MCF 10A (cell line): ENCODE results near the gene TAC4. TPM values are rescaled to one million over a fixed set of nuclear protein-coding genes. Genes with fewer than 3 reads are reported as not detected.

Source experiments
- BruUV-seq: library from RNA; stranded (reverse); fragments of 400-500 nt; replicated peaks from 2 replicates; lab custom pipeline; 2021; lab: Mats Ljungman, UMichigan
- CTCF ChIA-PET: fragments of 300-600 bp; sonication (Branson Sonifier 250); formaldehyde crosslinking; extraction: SDS; loops from one replicate; lab custom pipeline; 2021; ENCODE audit warnings: antibody characterized with exemption, inconsistent platforms; lab: Yijun Ruan, JAX
- POLR2A ChIA-PET: fragments of 300-600, 350-650 bp; sonication (Branson Sonifier 250); formaldehyde crosslinking; extraction: SDS; loops from one replicate; lab custom pipeline; 2020; ENCODE audit warnings: antibody characterized with exemption, inconsistent platforms; lab: Yijun Ruan, JAX
- DNase-seq: peaks from one replicate; pipeline ENCODE4 v3.0.0-alpha.2; 2018; ENCODE audit not compliant: unreplicated experiment
- H3K27ac Mint-ChIP-seq: one replicate; pipeline ENCODE4 v1.8.0; 2022; ENCODE audit warnings: mild to moderate bottlenecking, low read depth, mixed read lengths; ENCODE audit not compliant: unreplicated experiment
- H3K27me3 Mint-ChIP-seq: one replicate; pipeline ENCODE4 v1.8.0; 2022; ENCODE audit warnings: mixed read lengths; ENCODE audit not compliant: insufficient read depth, unreplicated experiment
- H3K36me3 Mint-ChIP-seq: one replicate; pipeline ENCODE4 v1.8.0; 2022; ENCODE audit warnings: mild to moderate bottlenecking, moderate library complexity, mixed read lengths; ENCODE audit not compliant: insufficient read depth, unreplicated experiment
- H3K4me1 Mint-ChIP-seq: one replicate; pipeline ENCODE4 v1.8.0; 2022; ENCODE audit warnings: mixed read lengths; ENCODE audit not compliant: insufficient read depth, unreplicated experiment
- H3K4me3 Mint-ChIP-seq: one replicate; pipeline ENCODE4 v1.8.0; 2022; ENCODE audit warnings: mild to moderate bottlenecking, moderate library complexity, mixed read lengths; ENCODE audit not compliant: unreplicated experiment
- H3K9me3 Mint-ChIP-seq: one replicate; pipeline ENCODE4 v1.8.0; 2022; ENCODE audit warnings: mixed read lengths; ENCODE audit not compliant: unreplicated experiment
- CTCF ChIP-seq: fragments of 200-600 bp; IDR thresholded peaks from one replicate; pipeline ENCODE4 v1.8.0; 2022; ENCODE audit warnings: antibody characterized with exemption, mild to moderate bottlenecking; ENCODE audit not compliant: unreplicated experiment
- intact Hi-C: fragments of 100-400 bp; cut with micrococcal nuclease; formaldehyde crosslinking; loops from 2 replicates; pipeline ENCODE4 v1.14.1; 2022
- total RNA-seq: library from RNA; stranded (reverse); gene quantifications from 2 replicates; pipeline ENCODE4 v1.2.3, GENCODE V29; 2022

The TAC4 gene
- total RNA-seq, 1 experiment from 2014 or later = not detected

- Mint-ChIP-seq H3K4me1 (no peaks in the 10 kb centered on the region), H3K9me3 (no peaks in the 10 kb centered on the region), H3K4me3 (no peak overlapping the region), H3K27me3 (no peaks in the 10 kb centered on the region), H3K27ac (no peak overlapping the region), H3K36me3 (no peaks in the 10 kb centered on the region)
- BruUV-seq = no TSS peak
- ChIA-PET CTCF (interaction anchor here (0.5 to 12.7 kb wide), 5 partner anchors 13 to 1411 kb away, joined by 3 to 199 read pairs (median 3); partner anchors contain the start of gene DLX3), POLR2A (no interaction called here)
- no peak for DNase-seq
- intact Hi-C loops = no loop called here
- no peak for TF ChIP-seq CTCF
Measured at GRCh38 chr17:49874911-49875310, 27.0 kb upstream of the TAC4 start.

- CTCF ChIA-PET = interaction anchor here (0.9 to 12.7 kb wide), 2 partner anchors 14 to 122 kb away, joined by 3 to 199 read pairs; partner anchors contain the start of gene DLX3
- Mint-ChIP-seq H3K27ac (no peak overlapping the region), H3K36me3 (no peaks in the 10 kb centered on the region), H3K27me3 (peaks cover 5% of the 10 kb centered on the region), H3K4me3 (no peak overlapping the region), H3K4me1 (no peaks in the 10 kb centered on the region), H3K9me3 (no peaks in the 10 kb centered on the region)
- no peak for DNase-seq
- POLR2A ChIA-PET = no interaction called here
- TF ChIP-seq CTCF = no peak
- no TSS peak for BruUV-seq
- intact Hi-C loops = no loop called here
Measured at GRCh38 chr17:49873926-49874325, 26.1 kb upstream of the TAC4 start.

GRCh38 chr17:49873466-49873865, 25.6 kb upstream of the TAC4 start:
- Mint-ChIP-seq H3K27ac (no peak overlapping the region), H3K4me3 (no peak overlapping the region), H3K36me3 (no peaks in the 10 kb centered on the region), H3K9me3 (no peaks in the 10 kb centered on the region), H3K27me3 (peaks cover 9% of the 10 kb centered on the region), H3K4me1 (no peaks in the 10 kb centered on the region)
- POLR2A ChIA-PET = no interaction called here
- CTCF ChIA-PET = interaction anchor here (0.9 to 12.7 kb wide), 2 partner anchors 13 to 123 kb away, joined by 3 to 199 read pairs; partner anchors contain the start of gene DLX3
- intact Hi-C loops = no loop called here
- DNase-seq = no peak
- no TSS peak for BruUV-seq
- no peak for TF ChIP-seq CTCF

GRCh38 chr17:49872754-49873377, 25.0 kb upstream of the TAC4 start:
- no peak overlapping the region for H3K4me3 Mint-ChIP-seq
- TF ChIP-seq CTCF = no peak
- no peaks in the 10 kb centered on the region for H3K9me3 Mint-ChIP-seq
- CTCF ChIA-PET = interaction anchor here (0.6 to 12.7 kb wide), 3 partner anchors 13 to 221 kb away, joined by 3 to 199 read pairs (median 3); partner anchors contain the start of gene DLX3
- H3K27me3 Mint-ChIP-seq = peaks cover 13% of the 10 kb centered on the region
- POLR2A ChIA-PET = no interaction called here
- no peak overlapping the region for H3K27ac Mint-ChIP-seq
- BruUV-seq = no TSS peak
- no peaks in the 10 kb centered on the region for H3K36me3 Mint-ChIP-seq
- no peaks in the 10 kb centered on the region for H3K4me1 Mint-ChIP-seq
- DNase-seq = no peak
- intact Hi-C loops = no loop called here
